ENCODE measurements around the gene BICRA. TPM values are rescaled to one million over a fixed set of nuclear protein-coding genes. Genes with fewer than 3 reads are reported as not detected.

The BICRA gene
- total and polyA plus RNA-seq, 2 experiments from 2014 or later = 3.4 to 5.4 TPM

DNA sequence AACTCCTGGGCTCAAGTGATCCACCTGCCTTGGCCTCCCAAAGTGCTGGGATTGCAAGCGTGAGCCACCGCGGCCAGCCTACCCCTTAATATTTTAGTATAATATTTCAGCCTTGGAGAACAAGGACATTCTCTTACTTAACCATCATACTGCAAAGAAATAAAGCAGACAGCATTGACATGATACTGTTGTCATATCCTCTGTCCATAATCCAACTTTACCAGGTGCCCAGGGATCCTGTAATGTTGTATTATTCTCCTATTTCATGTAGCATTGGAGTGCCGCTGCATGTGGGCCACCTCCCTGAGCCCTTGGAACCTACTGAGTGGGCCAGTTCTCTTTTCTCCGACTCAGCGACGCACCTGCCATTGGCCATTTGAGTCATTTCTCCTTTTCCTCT, 82.8 kb downstream of the BICRA start:
- no peak overlapping the region for H3K4me2 ChIP-seq
- H3K36me3 ChIP-seq (replicated peaks; ENCODE audit: insufficient read depth, low read depth) = no peaks in the 10 kb centered on the region
- no peak overlapping the region for H3K4me3 ChIP-seq
- TF ChIP-seq EZH2 (IDR thresholded peaks at IDR 0.05; ENCODE audit: borderline replicate concordance) (no peak), EZH2phosphoT487 (IDR thresholded peaks at IDR 0.05; ENCODE audit: low read depth, severe bottlenecking, unreplicated experiment) (no peak)
- TF ChIP-seq, protein P1, sequence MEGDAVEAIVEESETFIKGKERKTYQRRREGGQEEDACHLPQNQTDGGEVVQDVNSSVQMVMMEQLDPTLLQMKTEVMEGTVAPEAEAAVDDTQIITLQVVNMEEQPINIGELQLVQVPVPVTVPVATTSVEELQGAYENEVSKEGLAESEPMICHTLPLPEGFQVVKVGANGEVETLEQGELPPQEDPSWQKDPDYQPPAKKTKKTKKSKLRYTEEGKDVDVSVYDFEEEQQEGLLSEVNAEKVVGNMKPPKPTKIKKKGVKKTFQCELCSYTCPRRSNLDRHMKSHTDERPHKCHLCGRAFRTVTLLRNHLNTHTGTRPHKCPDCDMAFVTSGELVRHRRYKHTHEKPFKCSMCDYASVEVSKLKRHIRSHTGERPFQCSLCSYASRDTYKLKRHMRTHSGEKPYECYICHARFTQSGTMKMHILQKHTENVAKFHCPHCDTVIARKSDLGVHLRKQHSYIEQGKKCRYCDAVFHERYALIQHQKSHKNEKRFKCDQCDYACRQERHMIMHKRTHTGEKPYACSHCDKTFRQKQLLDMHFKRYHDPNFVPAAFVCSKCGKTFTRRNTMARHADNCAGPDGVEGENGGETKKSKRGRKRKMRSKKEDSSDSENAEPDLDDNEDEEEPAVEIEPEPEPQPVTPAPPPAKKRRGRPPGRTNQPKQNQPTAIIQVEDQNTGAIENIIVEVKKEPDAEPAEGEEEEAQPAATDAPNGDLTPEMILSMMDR (IDR thresholded peaks at IDR 0.05; ENCODE audit: poor library complexity) = no peak
- 83% methylated on average over 7 of the region's 7 CpGs for WGBS (ENCODE audit: low lambda C conversion rate, missing lambda C conversion rate)
- H3K27me3 ChIP-seq = no peaks in the 10 kb centered on the region
- no peak for DNase-seq (ENCODE audit: low spot score)
- no peak overlapping the region for H3K27ac ChIP-seq
- peaks cover 3% of the 10 kb centered on the region for H3K79me2 ChIP-seq
- H3K4me1 ChIP-seq (ENCODE audit: insufficient read depth) = no peaks in the 10 kb centered on the region
- H4K20me1 ChIP-seq (ENCODE audit: insufficient read depth, poor library complexity, severe bottlenecking) = peaks cover 3% of the 10 kb centered on the region
- H3K9me2 ChIP-seq (replicated peaks; ENCODE audit: insufficient read depth) = no peaks in the 10 kb centered on the region
- H2AFZ ChIP-seq = no peak overlapping the region
- H3K9me3 ChIP-seq (ENCODE audit: low read depth) = no peaks in the 10 kb centered on the region

DNA sequence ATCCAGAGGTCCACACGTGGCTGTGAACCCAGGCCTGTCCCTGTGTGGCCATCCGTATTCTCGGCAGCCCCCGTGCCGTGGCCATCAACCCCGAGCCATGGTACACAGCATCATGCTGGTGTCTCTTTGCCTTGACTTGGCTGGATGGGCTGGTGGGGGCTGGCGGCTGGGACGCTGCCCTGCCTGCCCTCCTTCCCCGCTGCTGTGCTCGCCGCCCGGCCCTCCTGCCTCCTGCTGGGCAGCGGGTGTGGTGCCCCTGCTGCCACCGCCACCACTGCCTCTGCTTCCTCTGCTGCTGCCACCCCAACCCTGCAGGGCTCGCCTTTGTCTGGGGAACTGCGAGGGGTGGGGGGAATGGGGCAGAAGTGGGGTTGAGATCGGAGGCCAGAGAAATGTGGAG, 84.6 kb downstream of the BICRA start:
- H3K4me1 ChIP-seq (ENCODE audit: insufficient read depth) = no peaks in the 10 kb centered on the region

DNA sequence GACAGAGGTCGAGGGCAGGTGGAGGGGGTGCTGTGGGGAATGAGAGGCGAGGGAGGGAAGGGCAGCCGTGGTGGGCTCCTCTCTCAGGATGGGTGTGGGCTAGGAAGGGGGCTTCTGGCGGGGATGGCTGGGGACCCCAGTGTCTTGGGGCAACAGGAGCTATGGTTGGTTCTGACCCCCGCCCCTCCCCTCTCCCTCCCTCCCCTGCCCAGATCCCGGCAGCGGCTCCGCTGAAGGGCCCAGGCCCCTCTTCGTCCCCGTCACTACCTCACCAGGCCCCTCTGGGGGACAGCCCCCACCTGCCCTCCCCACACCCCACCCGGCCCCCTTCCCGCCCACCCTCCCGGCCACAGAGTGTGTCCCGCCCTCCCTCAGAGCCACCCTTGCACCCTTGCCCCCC, 85.0 kb downstream of the BICRA start:
- TF ChIP-seq EZH2 (IDR thresholded peaks at IDR 0.05; ENCODE audit: borderline replicate concordance) (no peak), EZH2phosphoT487 (IDR thresholded peaks at IDR 0.05; ENCODE audit: low read depth, severe bottlenecking, unreplicated experiment) (no peak)
- TF ChIP-seq, protein P1 (IDR thresholded peaks at IDR 0.05; ENCODE audit: poor library complexity) = no peak
- no CpG with 5 or more reads among the region's 14 CpGs for WGBS (ENCODE audit: low lambda C conversion rate, missing lambda C conversion rate)

More for the DNA sequence above, 84.6 kb downstream of the BICRA start:
- TF ChIP-seq EZH2 (IDR thresholded peaks at IDR 0.05; ENCODE audit: borderline replicate concordance) (no peak), EZH2phosphoT487 (IDR thresholded peaks at IDR 0.05; ENCODE audit: low read depth, severe bottlenecking, unreplicated experiment) (no peak)
- TF ChIP-seq, protein P1 (IDR thresholded peaks at IDR 0.05; ENCODE audit: poor library complexity) = no peak
- H3K79me2 ChIP-seq = peaks cover 2% of the 10 kb centered on the region
- peaks cover 3% of the 10 kb centered on the region for H4K20me1 ChIP-seq (ENCODE audit: insufficient read depth, poor library complexity, severe bottlenecking)
- no peaks in the 10 kb centered on the region for H3K9me3 ChIP-seq (ENCODE audit: low read depth)
- H3K4me2 ChIP-seq = no peak overlapping the region
- no peaks in the 10 kb centered on the region for H3K9me2 ChIP-seq (replicated peaks; ENCODE audit: insufficient read depth)
- H3K4me3 ChIP-seq = no peak overlapping the region
- 95% methylated on average over 12 of the region's 17 CpGs for WGBS (ENCODE audit: low lambda C conversion rate, missing lambda C conversion rate)
- DNase-seq (ENCODE audit: low spot score) = no peak
- no peak overlapping the region for H3K27ac ChIP-seq
- H3K36me3 ChIP-seq (replicated peaks; ENCODE audit: insufficient read depth, low read depth) = no peaks in the 10 kb centered on the region
- H3K27me3 ChIP-seq = no peaks in the 10 kb centered on the region
- no peak overlapping the region for H2AFZ ChIP-seq

More for the DNA sequence above, 85.0 kb downstream of the BICRA start:
- no peaks in the 10 kb centered on the region for H3K27me3 ChIP-seq
- H3K4me2 ChIP-seq = no peak overlapping the region
- H3K4me1 ChIP-seq (ENCODE audit: insufficient read depth) = no peaks in the 10 kb centered on the region
- H2AFZ ChIP-seq = no peak overlapping the region
- no peaks in the 10 kb centered on the region for H3K9me3 ChIP-seq (ENCODE audit: low read depth)
- no peak overlapping the region for H3K4me3 ChIP-seq
- H3K79me2 ChIP-seq = peaks cover 2% of the 10 kb centered on the region
- no peaks in the 10 kb centered on the region for H3K9me2 ChIP-seq (replicated peaks; ENCODE audit: insufficient read depth)
- DNase-seq (ENCODE audit: low spot score) = no peak
- H3K27ac ChIP-seq = no peak overlapping the region
- peaks cover 3% of the 10 kb centered on the region for H4K20me1 ChIP-seq (ENCODE audit: insufficient read depth, poor library complexity, severe bottlenecking)
- no peaks in the 10 kb centered on the region for H3K36me3 ChIP-seq (replicated peaks; ENCODE audit: insufficient read depth, low read depth)

All from hepatocyte (in vitro differentiated cells).